GM10248 (cell line): ENCODE data around the gene SPECC1.

Experiments used
- CTCF ChIA-PET: fragments of 300-600 bp; sonication (Branson Sonifier 250); formaldehyde crosslinking; extraction: SDS; loops from one replicate; lab custom pipeline; 2021; ENCODE audit warnings: antibody characterized with exemption; lab: Yijun Ruan, JAX
- POLR2A ChIA-PET: fragments of 350-650 bp; sonication (Branson Sonifier 250); formaldehyde crosslinking; extraction: SDS; loops from one replicate; lab custom pipeline; 2020; ENCODE audit warnings: antibody characterized with exemption; lab: Yijun Ruan, JAX
- DNase-seq: peaks from one replicate; pipeline ENCODE4 v3.0.0; 2012; ENCODE audit errors: extremely low spot score
- TF ChIP-seq, protein P1 (sequence below): IDR thresholded peaks from 2 replicates; pipeline ENCODE4 v1.5.1; 2012; ENCODE audit warnings: mild to moderate bottlenecking, low read depth; ENCODE audit errors: extremely low read depth, missing control alignments, control extremely low read depth

The SPECC1 gene

DNA sequence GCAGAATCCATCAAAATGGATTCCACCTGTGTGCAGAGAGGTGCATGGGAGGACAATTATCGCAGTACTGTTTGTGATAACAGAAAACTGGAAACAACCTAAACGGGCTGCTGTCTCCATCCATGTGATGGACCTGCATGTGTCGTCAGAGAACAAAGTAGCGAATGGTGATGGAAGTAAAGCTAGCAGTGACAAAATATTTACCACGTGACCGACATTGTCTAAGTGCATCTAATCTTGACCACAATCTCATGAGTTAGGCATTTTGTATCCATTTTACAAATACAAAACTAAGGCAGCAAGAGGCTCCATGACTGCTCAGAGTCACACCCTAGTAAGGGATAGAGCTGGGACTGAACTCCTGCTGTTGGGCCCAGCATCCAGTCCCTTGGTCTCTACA lies 270.9 kb downstream of the SPECC1 start:
- ChIA-PET POLR2A (no interaction called here), CTCF (interaction anchor here (0.9 kb wide), 1 partner anchor 18 kb away, joined by 3 read pairs; no protein-coding TSS in a partner anchor)
- DNase-seq: no peak
- TF ChIP-seq, protein P1, sequence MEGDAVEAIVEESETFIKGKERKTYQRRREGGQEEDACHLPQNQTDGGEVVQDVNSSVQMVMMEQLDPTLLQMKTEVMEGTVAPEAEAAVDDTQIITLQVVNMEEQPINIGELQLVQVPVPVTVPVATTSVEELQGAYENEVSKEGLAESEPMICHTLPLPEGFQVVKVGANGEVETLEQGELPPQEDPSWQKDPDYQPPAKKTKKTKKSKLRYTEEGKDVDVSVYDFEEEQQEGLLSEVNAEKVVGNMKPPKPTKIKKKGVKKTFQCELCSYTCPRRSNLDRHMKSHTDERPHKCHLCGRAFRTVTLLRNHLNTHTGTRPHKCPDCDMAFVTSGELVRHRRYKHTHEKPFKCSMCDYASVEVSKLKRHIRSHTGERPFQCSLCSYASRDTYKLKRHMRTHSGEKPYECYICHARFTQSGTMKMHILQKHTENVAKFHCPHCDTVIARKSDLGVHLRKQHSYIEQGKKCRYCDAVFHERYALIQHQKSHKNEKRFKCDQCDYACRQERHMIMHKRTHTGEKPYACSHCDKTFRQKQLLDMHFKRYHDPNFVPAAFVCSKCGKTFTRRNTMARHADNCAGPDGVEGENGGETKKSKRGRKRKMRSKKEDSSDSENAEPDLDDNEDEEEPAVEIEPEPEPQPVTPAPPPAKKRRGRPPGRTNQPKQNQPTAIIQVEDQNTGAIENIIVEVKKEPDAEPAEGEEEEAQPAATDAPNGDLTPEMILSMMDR: no peak

DNA sequence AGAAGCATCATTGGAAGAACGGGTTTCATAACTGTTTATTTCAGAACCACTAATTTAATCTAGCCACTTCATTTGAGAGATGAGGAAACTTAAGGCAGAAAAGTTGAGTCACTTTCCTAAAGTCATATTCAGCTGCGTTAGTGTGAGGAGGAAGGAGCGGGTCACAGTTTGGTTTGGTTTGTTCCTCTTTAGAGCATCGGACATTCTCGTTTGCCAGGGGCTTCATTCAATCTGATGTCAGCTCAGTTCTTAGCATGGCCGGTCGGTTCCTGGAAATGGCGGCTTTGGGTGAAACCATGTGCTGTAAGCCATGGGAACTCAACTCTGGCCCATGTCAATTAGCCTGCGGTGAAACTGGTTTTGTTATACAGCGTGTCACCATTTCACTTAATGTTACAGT lies 271.7 kb downstream of the SPECC1 start:
- no peak for DNase-seq
- POLR2A ChIA-PET: no interaction called here
- CTCF ChIA-PET: no interaction called here
- TF ChIP-seq, protein P1: no peak

DNA sequence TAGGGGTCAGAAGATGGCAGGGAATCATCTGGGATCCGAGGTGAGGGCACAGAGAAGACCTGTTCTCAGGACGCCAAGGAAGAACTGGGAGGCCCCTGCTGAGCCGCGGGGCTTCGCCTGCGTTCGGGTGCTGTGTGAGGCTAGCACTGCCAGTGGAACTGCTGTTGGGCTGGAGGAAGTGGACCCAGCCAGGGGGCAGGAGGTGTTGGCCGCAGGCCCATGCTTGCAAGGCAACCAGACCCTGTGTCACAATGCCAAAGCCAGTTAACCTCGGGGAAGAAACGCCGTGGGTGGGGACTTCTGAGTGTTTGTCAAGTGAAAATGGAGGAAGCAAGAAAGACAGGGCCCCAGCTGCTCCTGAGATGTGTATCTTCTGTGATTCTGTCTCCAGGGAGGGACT lies 272.7 kb downstream of the SPECC1 start:
- TF ChIP-seq, protein P1: no peak
- POLR2A ChIA-PET: no interaction called here
- no peak for DNase-seq
- CTCF ChIA-PET: no interaction called here

DNA sequence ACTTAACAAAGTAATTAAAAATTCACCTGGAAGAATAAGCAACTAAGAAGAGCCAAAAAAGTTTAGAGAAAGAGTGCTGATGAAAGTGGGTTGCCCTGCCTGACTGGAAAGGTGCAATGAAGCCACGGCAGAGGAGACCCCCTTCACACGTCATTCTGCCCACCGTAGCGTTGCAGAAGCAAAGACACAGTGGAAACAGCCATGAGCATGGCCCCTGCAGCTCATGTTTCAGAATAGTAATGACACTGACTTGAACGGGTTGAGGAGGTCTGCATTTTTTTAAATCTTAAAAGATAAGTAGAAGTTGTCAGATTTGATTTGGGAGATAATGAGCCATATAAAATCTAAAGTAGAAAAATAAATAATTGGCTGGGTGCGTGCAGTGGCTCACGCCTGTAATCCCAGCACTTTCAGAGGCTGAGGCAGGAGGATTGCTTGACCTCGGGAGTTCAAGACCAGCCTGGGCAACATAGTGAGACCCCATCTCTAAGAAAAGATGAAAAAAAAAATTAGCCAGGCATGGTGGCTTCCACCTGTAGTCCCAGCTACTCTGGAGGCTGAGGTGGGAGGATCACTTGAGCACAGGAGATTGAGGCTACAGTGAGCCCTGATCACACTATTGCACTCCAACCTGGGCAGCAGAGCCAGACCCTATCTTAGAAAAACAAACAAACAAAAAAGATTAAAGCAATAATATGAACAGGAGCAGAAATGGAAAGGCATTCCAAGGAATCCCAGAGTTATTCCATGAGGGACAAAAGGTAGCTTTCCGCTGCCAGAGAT lies 273.6 kb downstream of the SPECC1 start:
- CTCF ChIA-PET: interaction anchor here (1.1 kb wide), 1 partner anchor 77 kb away, joined by 4 read pairs; no protein-coding TSS in a partner anchor
- no peak for DNase-seq
- POLR2A ChIA-PET: no interaction called here
- TF ChIP-seq, protein P1: no peak

DNA sequence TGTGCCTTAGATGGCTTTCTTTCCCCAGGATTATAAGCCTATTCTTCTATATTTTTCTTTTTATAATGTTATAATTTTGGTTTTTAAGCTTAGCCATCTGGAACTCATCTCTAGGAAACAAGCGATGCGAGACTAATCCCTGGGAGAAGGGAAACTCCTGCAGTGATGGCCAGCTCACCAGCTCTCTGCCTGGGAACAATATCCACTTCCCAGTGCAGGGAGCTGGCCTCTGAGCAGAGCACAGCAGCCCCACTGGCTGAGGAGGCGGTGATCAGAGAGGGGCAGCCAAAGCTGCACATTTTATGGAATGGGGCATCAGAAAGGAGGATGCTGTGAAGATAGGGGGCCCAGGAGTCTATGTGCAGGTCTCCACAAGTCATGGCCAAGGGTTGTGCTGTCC lies 274.9 kb downstream of the SPECC1 start:
- CTCF ChIA-PET: interaction anchor here (0.8 to 1.3 kb wide), 4 partner anchors 9 to 79 kb away, joined by 3 to 4 read pairs (median 4); no protein-coding TSS in a partner anchor
- TF ChIP-seq, protein P1: no peak
- POLR2A ChIA-PET: no interaction called here
- no peak for DNase-seq

DNA sequence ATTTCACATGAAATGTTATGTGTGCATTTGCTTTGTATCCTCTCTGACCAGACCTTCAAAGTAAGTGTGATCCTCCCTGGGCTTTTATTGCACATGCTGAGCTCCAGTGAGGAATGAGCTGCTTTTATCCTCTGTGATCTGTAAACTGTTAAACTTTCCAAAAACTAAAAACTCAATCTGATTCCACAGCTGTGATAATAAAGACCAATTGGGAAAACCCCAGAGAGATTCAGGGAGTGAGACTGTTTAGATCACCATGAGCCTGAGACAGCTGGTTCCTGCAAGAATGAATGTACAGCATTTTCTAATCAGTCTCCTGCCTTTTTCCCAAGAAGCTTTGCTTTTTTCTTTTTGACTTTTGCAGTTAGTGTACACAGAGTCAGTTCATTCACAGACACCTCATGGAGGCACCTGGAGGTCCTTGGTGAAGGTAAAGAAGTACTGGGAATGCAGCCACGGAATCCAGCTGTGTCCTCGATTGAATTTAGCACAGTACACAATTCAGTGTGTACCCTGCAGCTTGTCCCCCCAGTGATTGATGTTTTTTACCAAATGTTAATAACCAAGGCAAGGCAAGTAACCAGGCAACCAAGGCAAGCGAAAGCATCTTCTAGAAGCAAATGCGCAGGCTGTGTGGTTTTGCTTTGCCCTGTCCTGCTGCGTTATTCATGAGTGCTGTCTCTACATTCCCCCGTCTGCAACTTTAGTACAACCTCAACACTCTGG lies 275.6 kb downstream of the SPECC1 start:
- no peak for DNase-seq
- ChIA-PET CTCF (interaction anchor here (0.8 to 1.3 kb wide), 2 partner anchors 15 to 36 kb away, joined by 3 read pairs; no protein-coding TSS in a partner anchor), POLR2A (no interaction called here)
- TF ChIP-seq, protein P1: no peak
